Epithelial cell of prostate (primary cell): ENCODE results near the gene ZNF443.
"Not testable (repeated sequence)": the region's sequence is repeated elsewhere in the genome, so short reads cannot be mapped to it uniquely, and the experiment has no call there.

Experiments
- DNase-seq: peaks from one replicate; pipeline ENCODE4 v3.0.0-alpha.2; 2011; ENCODE audit warnings: low read depth, low spot score
- H3K27ac ChIP-seq: fragments of 450-650 bp; 2 replicates; pipeline ENCODE4 v1.5.1; 2017; ENCODE audit warnings: mild to moderate bottlenecking

ZNF443 gene

DNA sequence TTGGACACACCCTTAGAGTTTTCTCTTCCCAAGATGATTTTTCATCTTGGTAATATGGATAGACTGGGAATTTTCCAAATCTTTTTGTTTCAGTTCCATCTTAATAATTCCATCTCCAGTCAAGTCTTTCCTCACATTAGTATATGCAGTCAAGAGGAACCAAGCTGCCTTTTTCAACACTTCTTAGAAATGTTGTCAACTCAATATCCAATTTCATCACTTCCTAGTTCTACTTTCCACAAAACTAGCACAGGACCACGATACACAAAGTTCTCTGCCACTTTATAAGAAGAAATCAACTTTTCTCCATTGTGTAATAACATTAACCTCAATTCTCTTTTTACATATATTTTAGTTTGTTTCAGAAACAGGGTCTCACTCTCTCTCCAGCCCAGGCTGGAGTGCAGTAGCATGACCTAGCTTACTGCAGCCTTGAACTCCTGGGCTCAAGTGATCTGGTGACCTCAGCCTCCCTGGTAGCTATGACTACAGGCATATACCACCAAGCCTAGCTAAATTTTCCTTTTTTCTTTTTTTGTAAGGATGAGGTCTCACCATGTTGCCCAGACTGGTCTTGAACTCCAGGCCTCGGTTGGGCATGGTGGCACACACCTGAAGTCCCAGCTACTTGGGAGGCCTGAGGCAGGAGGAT, 15.5 kb downstream of the ZNF443 start:
- no peak overlapping the region for H3K27ac ChIP-seq
- DNase-seq: no peak

- H3K27ac ChIP-seq, DNase-seq: not testable (repeated sequence)
Observed at GRCh38 chr19:12417273-12417672, 23.5 kb downstream of the ZNF443 start.

DNA sequence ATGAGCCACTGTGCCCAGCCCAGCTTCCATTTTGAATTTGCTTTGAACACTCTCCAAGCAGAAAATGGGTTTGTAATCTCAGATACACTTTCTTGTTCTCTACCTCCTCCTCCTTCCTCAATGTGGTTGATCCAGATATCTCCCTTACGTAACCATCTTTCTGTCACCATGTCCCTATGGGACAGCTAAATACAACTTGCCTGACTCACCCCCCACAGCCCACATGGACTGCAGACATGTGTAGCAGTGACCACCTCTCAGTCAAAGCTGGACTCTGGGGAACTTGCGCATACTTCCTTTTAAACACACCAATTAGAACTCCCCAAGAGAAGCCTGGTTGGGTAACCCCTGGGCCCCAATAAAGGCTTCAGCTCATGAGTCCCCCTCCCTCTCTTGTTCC, 28.9 kb downstream of the ZNF443 start:
- no peak for DNase-seq

GRCh38 chr19:12400633-12401502, 40.0 kb downstream of the ZNF443 start, which contains the start of gene ZNF799:
Gene ZNF799 (minus strand): TSS chr19:12401271. CDS start chr19:12401070, 201 bp downstream.
- H3K27ac ChIP-seq: peak within 1 kb of the TSS; percentile 65
- DNase-seq: peak; percentile 94

More for the DNA sequence above, 28.9 kb downstream of the ZNF443 start:
- no peak overlapping the region for H3K27ac ChIP-seq

DNA sequence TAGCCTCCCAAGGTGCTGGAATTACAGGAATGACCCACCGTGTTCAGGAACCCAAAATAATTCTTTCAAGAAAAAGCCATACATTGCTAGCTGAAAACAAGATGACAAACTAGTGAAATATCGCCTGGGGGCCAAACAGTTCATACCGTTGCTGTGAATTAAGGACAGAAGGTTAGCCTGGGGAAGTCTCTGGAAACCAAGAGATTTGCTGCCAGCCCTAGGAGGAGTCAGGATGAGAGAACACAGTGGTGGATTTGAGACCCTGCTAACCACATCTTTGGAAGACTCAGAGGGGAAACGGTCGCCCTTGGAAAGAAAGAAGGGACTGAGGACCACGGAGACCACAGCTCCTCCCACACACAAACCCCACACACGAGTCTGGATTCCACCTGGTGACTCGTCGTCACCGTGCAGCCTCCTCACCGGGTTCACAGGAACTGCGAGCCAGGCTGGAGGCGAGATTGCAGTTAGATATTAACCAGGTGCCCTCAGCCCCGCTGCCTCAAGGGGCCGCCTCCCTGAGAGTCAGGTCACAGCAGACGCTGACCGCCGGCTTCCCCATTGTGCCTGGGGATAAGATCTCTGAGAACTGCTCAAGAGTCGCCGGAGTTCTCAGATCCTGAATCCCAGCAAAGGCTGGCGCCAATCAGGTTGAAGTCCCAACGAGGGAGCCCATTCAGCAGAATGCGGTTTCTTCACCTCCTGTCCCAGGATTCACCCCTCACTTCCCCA, 40.8 kb downstream of the ZNF443 start:
- not testable (repeated sequence) for DNase-seq
- H3K27ac ChIP-seq: peak overlapping the region; percentile 65

GRCh38 chr19:12391148-12391547, 49.7 kb downstream of the ZNF443 start:
- not testable (repeated sequence) for DNase-seq, H3K27ac ChIP-seq

DNA sequence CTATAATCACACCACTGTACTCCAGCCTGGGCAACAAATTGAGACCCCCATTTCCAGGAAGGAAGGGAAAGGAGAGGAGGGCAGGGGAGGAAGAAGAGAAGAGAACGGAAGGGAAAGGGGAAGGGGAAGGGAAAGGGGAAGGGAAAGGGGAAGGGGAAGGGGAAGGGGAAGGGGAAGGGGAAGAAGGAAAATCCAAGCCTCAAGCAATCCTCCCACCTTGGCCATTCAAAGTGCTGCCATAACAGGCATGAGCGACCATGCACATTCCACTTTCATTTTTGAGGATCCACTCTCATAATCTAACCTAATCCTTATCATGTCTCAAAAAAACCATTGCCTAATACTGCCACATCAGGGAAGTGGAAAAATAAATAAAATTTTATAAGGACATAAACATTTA, 54.5 kb downstream of the ZNF443 start:
- not testable (repeated sequence) for DNase-seq

GRCh38 chr19:12380444-12380737, 60.4 kb downstream of the ZNF443 start:
- no peak for DNase-seq
- no peak overlapping the region for H3K27ac ChIP-seq

More for the DNA sequence above, 54.5 kb downstream of the ZNF443 start:
- H3K27ac ChIP-seq: not testable (repeated sequence)

DNA sequence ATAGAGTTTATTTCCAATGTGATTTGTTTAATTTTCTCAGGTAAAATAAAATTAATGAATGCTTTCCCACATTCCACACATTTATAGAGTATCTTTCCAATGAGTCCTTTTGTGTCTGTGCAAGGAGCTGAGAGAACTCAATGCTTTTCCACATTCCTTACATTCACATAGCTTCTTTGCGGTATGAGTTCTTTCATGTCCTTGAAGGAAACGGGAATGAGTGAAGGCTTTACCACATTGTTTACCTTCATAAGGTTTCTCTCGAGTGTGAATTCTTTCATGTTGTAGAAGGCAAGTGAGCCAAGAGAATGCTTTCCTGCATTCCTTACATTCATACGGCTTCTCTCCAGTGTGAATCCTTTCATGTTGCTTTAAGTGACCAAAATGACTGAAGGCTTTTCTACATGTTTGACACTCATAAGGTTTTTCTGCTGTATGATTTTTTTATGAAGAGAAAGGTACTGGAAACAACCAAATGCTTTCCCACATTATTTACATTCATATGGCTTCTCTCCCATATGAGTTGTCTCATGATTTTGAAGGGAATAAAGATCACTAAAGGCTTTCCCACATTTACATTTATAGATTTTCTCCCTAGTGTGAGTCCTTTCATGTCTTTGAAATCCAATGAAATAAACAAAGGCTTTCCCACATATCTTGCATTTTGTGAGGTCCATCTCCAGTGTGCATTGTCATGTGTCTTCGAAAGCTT, 60.9 kb downstream of the ZNF443 start:
- no peak for DNase-seq
- no peak overlapping the region for H3K27ac ChIP-seq
